SU-DHL-6 (cell line): ENCODE results near the gene SGK1.
"Not testable (repeated sequence)": the region's sequence is repeated elsewhere in the genome, so short reads cannot be mapped to it uniquely, and the experiment has no call there.

Source experiments
- H2AFZ ChIP-seq: fragments of 200-600 bp; sonication (generic); 2 replicates; pipeline ENCODE4 v1.6.1; 2014; ENCODE audit warnings: low read depth, mild to moderate bottlenecking, moderate library complexity, mixed read lengths, antibody characterized with exemption, low read length; ENCODE audit not compliant: severe bottlenecking
- H3F3A ChIP-seq: fragments of 200-600 bp; shearing (Covaris generic); 2 replicates; pipeline ENCODE4 v1.6.0; 2016; ENCODE audit warnings: antibody characterized with exemption, mild to moderate bottlenecking; ENCODE audit not compliant: insufficient read depth
- H3K27ac ChIP-seq: fragments of 200-600 bp; sonication (generic); 2 replicates; pipeline ENCODE4 v1.5.1; 2016; ENCODE audit warnings: low read depth, mild to moderate bottlenecking, low read length, moderate library complexity, mixed read lengths
- H3K27me3 ChIP-seq: fragments of 200-600 bp; sonication (generic), shearing (Covaris generic); 2 replicates; pipeline ENCODE4 v1.6.0; 2014; ENCODE audit warnings: mild to moderate bottlenecking, low read length
- H3K36me3 ChIP-seq: fragments of 200-600 bp; sonication (generic); 2 replicates; pipeline ENCODE4 v1.6.1; 2014; ENCODE audit warnings: mild to moderate bottlenecking, low read length, mixed read lengths
- H3K4me2 ChIP-seq: fragments of 300-600, 200-600 bp; shearing (Covaris generic), sonication (generic); 2 replicates; pipeline ENCODE4 v1.6.0; 2014; ENCODE audit warnings: low read length, low read depth, mild to moderate bottlenecking; ENCODE audit not compliant: poor library complexity, severe bottlenecking
- H3K4me3 ChIP-seq: fragments of 200-600 bp; sonication (generic); 2 replicates; pipeline ENCODE4 v1.5.1; 2014; ENCODE audit warnings: antibody characterized with exemption, low read length, mild to moderate bottlenecking, mixed read lengths; ENCODE audit not compliant: insufficient read depth, poor library complexity, severe bottlenecking
- H3K79me2 ChIP-seq: fragments of 200-600 bp; sonication (generic); 2 replicates; pipeline ENCODE4 v1.6.1; 2014; ENCODE audit warnings: mild to moderate bottlenecking, low read length, moderate library complexity; ENCODE audit not compliant: insufficient read depth
- H3K9ac ChIP-seq: fragments of 200-600 bp; sonication (generic); 2 replicates; pipeline ENCODE4 v1.7.0; 2014; ENCODE audit warnings: mild to moderate bottlenecking, low read length
- H3K9me2 ChIP-seq: fragments of 200-600 bp; sonication (generic); replicated peaks from 2 replicates; pipeline ENCODE4 v1.6.1; 2014; ENCODE audit warnings: low read length; ENCODE audit not compliant: insufficient read depth
- H3K9me3 ChIP-seq: fragments of 200-600 bp; sonication (generic); 2 replicates; pipeline ENCODE4 v1.6.1; 2014; ENCODE audit warnings: low read length, mixed read lengths; ENCODE audit not compliant: insufficient read depth
- H4K20me1 ChIP-seq: fragments of 200-600 bp; sonication (generic); 2 replicates; pipeline ENCODE4 v1.6.1; 2014; ENCODE audit warnings: low read depth, mild to moderate bottlenecking, antibody characterized with exemption, low read length, moderate library complexity, mixed read lengths
- CTCF ChIP-seq: fragments of 200-600 bp; sonication (generic); IDR thresholded peaks from one replicate; pipeline ENCODE4 v1.5.1; 2017; ENCODE audit warnings: antibody characterized with exemption, mild to moderate bottlenecking, low read length, moderate library complexity; ENCODE audit not compliant: insufficient read depth, poor library complexity, severe bottlenecking
- EZH2phosphoT487 ChIP-seq: fragments of 200-600 bp; sonication (generic), shearing (Covaris generic); conservative IDR thresholded peaks from 2 replicates; pipeline ENCODE4 v1.6.1; 2018; ENCODE audit warnings: mild to moderate bottlenecking, antibody characterized with exemption, low read length, moderate library complexity, mixed read lengths

Gene SGK1

DNA sequence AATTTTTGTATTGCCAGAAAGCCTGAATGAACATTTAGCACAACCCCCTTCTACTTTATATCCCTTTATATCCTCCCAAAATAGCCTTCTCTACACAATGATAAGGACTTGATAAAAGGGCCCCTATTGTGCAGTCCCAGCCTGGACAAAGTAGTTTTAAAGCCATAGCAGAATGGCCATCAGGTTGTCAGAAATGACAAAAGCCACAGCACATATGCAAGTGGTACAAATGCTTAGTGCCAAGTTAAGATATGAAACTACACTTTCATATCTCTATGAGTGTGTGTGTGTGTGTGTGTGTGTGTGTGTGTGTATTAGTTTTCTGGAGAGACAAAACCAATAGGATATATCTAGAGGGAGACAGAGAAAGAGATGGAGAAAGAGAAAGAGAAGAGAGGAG, 132.6 kb downstream of the SGK1 start:
- TF ChIP-seq CTCF (no peak), EZH2phosphoT487 (no peak)
- peak overlapping the region; percentile 20; the same call in 1 of the 2 replicates for H3K27ac ChIP-seq
- H3K9me3 ChIP-seq, result no peaks in the 10 kb centered on the region
- H3K4me2 ChIP-seq, result no peak overlapping the region
- no peaks in the 10 kb centered on the region for H3K79me2 ChIP-seq
- no peak overlapping the region for H3K9ac ChIP-seq
- H3F3A ChIP-seq, result peaks cover 23% of the 10 kb centered on the region; the same call in 1 of the 2 replicates
- H4K20me1 ChIP-seq, result no peaks in the 10 kb centered on the region
- H3K36me3 ChIP-seq, result no peaks in the 10 kb centered on the region
- no peaks in the 10 kb centered on the region for H3K9me2 ChIP-seq
- H2AFZ ChIP-seq, result no peak overlapping the region
- no peak overlapping the region for H3K4me3 ChIP-seq
- H3K27me3 ChIP-seq, result no peaks in the 10 kb centered on the region

GRCh38 chr6:134183844-134184243, 134.1 kb downstream of the SGK1 start:
- Histone ChIP-seq H3K4me2 (no peak overlapping the region), H4K20me1 (no peaks in the 10 kb centered on the region), H3K9me2 (no peaks in the 10 kb centered on the region), H3F3A (peaks cover 16% of the 10 kb centered on the region; the same call in 1 of the 2 replicates), H3K27ac (no peak overlapping the region), H3K9me3 (no peaks in the 10 kb centered on the region), H3K9ac (no peak overlapping the region), H3K4me3 (no peak overlapping the region), H3K36me3 (no peaks in the 10 kb centered on the region), H3K27me3 (no peaks in the 10 kb centered on the region), H3K79me2 (no peaks in the 10 kb centered on the region), H2AFZ (no peak overlapping the region)
- TF ChIP-seq EZH2phosphoT487 (no peak), CTCF (no peak)

GRCh38 chr6:134182528-134182927, 135.4 kb downstream of the SGK1 start:
- H4K20me1 ChIP-seq, result no peaks in the 10 kb centered on the region
- H3K27ac ChIP-seq, result peak overlapping the region; percentile 61
- H3K27me3 ChIP-seq, result no peaks in the 10 kb centered on the region
- H3K9me2 ChIP-seq, result no peaks in the 10 kb centered on the region
- no peaks in the 10 kb centered on the region for H3K79me2 ChIP-seq
- H3F3A ChIP-seq, result peaks cover 20% of the 10 kb centered on the region
- no peak overlapping the region for H3K4me3 ChIP-seq
- no peaks in the 10 kb centered on the region for H3K36me3 ChIP-seq
- peak overlapping the region; percentile 51 for H3K4me2 ChIP-seq
- TF ChIP-seq EZH2phosphoT487, result no peak
- TF ChIP-seq CTCF, result no peak
- H2AFZ ChIP-seq, result no peak overlapping the region
- H3K9me3 ChIP-seq, result no peaks in the 10 kb centered on the region
- no peak overlapping the region for H3K9ac ChIP-seq

DNA sequence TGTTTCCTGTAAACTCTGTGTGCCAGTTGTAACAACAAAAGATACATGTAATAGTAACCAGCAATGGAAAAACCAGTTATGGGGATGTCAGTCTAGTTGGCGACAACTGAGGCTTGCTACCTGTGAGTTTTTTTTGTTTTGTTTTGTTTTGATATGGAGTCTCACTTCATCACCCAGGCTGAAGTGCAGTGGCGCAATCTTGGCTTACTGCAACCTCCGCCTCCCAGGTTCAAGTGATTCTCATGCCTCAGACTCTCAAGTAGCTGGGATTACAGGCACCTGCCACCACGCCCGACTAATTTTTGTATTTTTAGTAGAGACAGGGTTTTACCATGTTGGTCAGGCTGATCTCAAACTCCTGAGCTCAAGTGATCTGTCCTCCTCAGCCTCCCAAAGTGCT, 136.2 kb downstream of the SGK1 start:
- not testable (repeated sequence) for H3K9me2 ChIP-seq, H3K9me3 ChIP-seq, H3K36me3 ChIP-seq, H3K4me3 ChIP-seq, H3K79me2 ChIP-seq, H3K27me3 ChIP-seq, H4K20me1 ChIP-seq
- Histone ChIP-seq H3F3A (peaks cover 24% of the 10 kb centered on the region), H3K9ac (peak overlapping the region; percentile 42), H2AFZ (peak overlapping the region; percentile 55), H3K4me2 (peak overlapping the region; percentile 51), H3K27ac (peak overlapping the region; percentile 61)

- not testable (repeated sequence) for H3K9me3 ChIP-seq, H3K9me2 ChIP-seq, H3K36me3 ChIP-seq, H3K4me3 ChIP-seq, H4K20me1 ChIP-seq, H3K79me2 ChIP-seq, H3K27me3 ChIP-seq
- peak overlapping the region; percentile 54 for H3K27ac ChIP-seq
- peak overlapping the region; percentile 51 for H3K4me2 ChIP-seq
- peaks cover 27% of the 10 kb centered on the region for H3F3A ChIP-seq
- peak overlapping the region; percentile 42 for H3K9ac ChIP-seq
- peak overlapping the region; percentile 55 for H2AFZ ChIP-seq
Observed at GRCh38 chr6:134181251-134181650, 136.7 kb downstream of the SGK1 start.

- not testable (repeated sequence) for H3K9me2 ChIP-seq
- peak overlapping the region; percentile 51 for H3K4me2 ChIP-seq
Observed at GRCh38 chr6:134180540-134180939, 137.4 kb downstream of the SGK1 start.

More at GRCh38 chr6:134180540-134180939, 137.4 kb downstream of the SGK1 start:
- Histone ChIP-seq H2AFZ (peak overlapping the region; percentile 55), H3F3A (peaks cover 34% of the 10 kb centered on the region), H3K27ac (peak overlapping the region; percentile 54; the same call in 1 of the 2 replicates)
- not testable (repeated sequence) for H3K36me3 ChIP-seq, H3K27me3 ChIP-seq, H4K20me1 ChIP-seq, H3K4me3 ChIP-seq, H3K9me3 ChIP-seq, H3K9ac ChIP-seq, H3K79me2 ChIP-seq
